GM12873 (cell line): ENCODE measurements around the gene TACR1.

Source experiments
- CTCF ChIP-seq: IDR thresholded peaks from 2 replicates; pipeline ENCODE4 v1.5.1; 2012; ENCODE audit warnings: low read depth, mild to moderate bottlenecking, moderate library complexity, low read length, control low read depth; ENCODE audit not compliant: insufficient read depth; ENCODE audit errors: missing control alignments

The TACR1 gene

GRCh38 chr2:75190271-75190990 is 8.9 kb downstream of the TACR1 start:
- no peak for TF ChIP-seq CTCF

GRCh38 chr2:75186821-75187220 is 12.5 kb downstream of the TACR1 start:
- no peak for TF ChIP-seq CTCF

- no peak for TF ChIP-seq CTCF
Measured at GRCh38 chr2:75182606-75183005, 16.7 kb downstream of the TACR1 start.

- no peak for TF ChIP-seq CTCF
Measured at GRCh38 chr2:75180476-75180875, 18.8 kb downstream of the TACR1 start.

- TF ChIP-seq CTCF: no peak
Measured at GRCh38 chr2:75177427-75177826, 21.9 kb downstream of the TACR1 start.

- no peak for TF ChIP-seq CTCF
Measured at GRCh38 chr2:75175456-75175855, 23.9 kb downstream of the TACR1 start.

- TF ChIP-seq CTCF: no peak
Measured at GRCh38 chr2:75174981-75175380, 24.3 kb downstream of the TACR1 start.

- no peak for TF ChIP-seq CTCF
Measured at GRCh38 chr2:75174519-75174918, 24.8 kb downstream of the TACR1 start.
